Mammary epithelial cell (primary cell): ENCODE data around the gene TLCD1.

Source experiments
- CTCF ChIP-seq, 2 donors: IDR thresholded peaks in 1 of 2; conservative IDR thresholded peaks in 1 of 2; 2 replicates each; pipeline ENCODE4 v1.5.1; 2011 to 2012; ENCODE audit warnings: inconsistent platforms in 2 of 2, low read length in 2 of 2, mild to moderate bottlenecking in 2 of 2, control low read depth in 1 of 2, low read depth in 1 of 2; ENCODE audit not compliant: insufficient read depth in 1 of 2; ENCODE audit errors: extremely low read depth in 1 of 2
- EZH2 ChIP-seq: IDR thresholded peaks from 2 replicates; pipeline ENCODE4 v1.6.1; 2012; ENCODE audit warnings: low read length, inconsistent platforms, borderline replicate concordance

DNA sequence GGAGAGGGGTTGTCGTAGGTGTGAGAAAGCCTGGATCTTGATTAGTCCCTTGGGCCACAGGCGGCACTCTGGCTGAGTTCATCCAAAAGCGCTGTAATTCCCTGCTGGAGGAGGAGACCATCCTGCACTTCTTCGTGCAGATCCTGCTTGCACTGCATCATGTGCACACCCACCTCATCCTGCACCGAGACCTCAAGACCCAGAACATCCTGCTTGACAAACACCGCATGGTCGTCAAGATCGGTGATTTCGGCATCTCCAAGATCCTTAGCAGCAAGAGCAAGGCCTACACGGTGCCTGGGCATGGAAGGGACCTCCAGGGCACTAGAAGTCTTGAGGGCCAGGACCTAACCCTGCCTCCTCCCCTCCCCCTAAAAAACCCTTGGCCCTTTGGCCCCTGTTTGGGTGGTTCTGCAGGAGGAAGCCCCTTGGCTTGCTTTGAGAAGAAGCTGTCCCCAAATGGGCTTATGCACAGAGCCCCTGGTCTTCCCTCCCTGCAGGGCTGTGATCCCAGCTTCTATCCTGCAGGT is 8.7 kb upstream of the TLCD1 start:
- TF ChIP-seq CTCF (conservative IDR thresholded peaks at IDR 0.05 in 1 of 2, IDR thresholded peaks at IDR 0.05 in 1 of 2; ENCODE audit: extremely low read depth in 1 of 2, insufficient read depth in 1 of 2, low read depth in 1 of 2, low read length in 2 of 2) (no peak), EZH2 (no peak)
